ENCODE measurements around the gene PRR30.

DNA sequence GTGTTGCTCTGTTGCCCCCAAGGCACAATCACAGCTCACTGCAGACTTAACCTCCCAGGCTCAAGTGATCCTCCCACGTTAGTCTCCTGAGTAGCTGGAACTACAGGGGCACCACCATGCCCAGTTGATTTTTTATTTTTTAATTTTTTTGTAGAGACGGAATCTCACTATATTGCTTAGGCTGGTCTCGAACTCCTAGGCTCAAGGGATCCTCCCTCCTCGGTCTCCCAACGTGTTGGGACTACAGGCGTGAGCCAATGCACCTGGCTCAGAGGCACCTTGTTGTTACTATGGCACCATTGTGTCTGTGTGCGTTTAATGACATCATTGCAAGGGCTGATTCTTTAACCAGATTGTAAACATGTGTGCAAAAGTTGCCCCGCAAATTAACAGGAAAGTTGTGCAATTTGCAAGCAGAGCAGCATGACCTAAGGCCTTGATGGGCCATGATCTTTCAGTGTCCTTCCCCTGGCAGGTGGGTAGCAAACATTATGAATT, 32.2 kb upstream of the PRR30 start:
- TF ChIP-seq CTCF (IDR thresholded peaks at IDR 0.05 in 4 of 5, conservative IDR thresholded peaks at IDR 0.05 in 1 of 5) (no peak), POLR2A (IDR thresholded peaks at IDR 0.05) (no peak)
